H1 (cell line): ENCODE data around the gene PLP2. TPM values are rescaled to one million over a fixed set of nuclear protein-coding genes. Genes with fewer than 3 reads are reported as not detected.
"Not testable (repeated sequence)": the region's sequence is repeated elsewhere in the genome, so short reads cannot be mapped to it uniquely, and the experiment has no call there.

ENCODE experiments used
- CTCF ChIA-PET: fragments of 300-600 bp; sonication (Branson Sonifier 250); formaldehyde crosslinking; loops from one replicate; lab custom pipeline; 2021; ENCODE audit not compliant: partially characterized antibody; lab: Charles Lee
- POLR2A ChIA-PET: fragments of 300-600 bp; sonication (Branson Sonifier 250); formaldehyde crosslinking; loops from one replicate; lab custom pipeline; 2021; ENCODE audit warnings: inconsistent platforms; ENCODE audit not compliant: partially characterized antibody; lab: Charles Lee
- DNase-seq, 2 experiments: peaks; one replicate each; pipeline versions ENCODE4 v3.0.0 to v3.0.0-alpha.2; 2010 to 2022; ENCODE audit warnings: low spot score in 2 of 2, low read depth in 1 of 2, mixed read lengths in 1 of 2
- FAIRE-seq: peaks from 2 replicates; lab custom pipeline; 2011; peaks lifted over from hg19 to GRCh38; lab: Jason Lieb, UNC
- H2AFZ ChIP-seq: 2 replicates; pipeline ENCODE4 v1.8.1; 2012; ENCODE audit warnings: low read length, inconsistent platforms
- H2AK5ac ChIP-seq: 2 replicates; pipeline ENCODE4 v1.6.1; 2013; ENCODE audit warnings: low read depth, low read length
- H2BK120ac ChIP-seq: replicated peaks from 2 replicates; pipeline ENCODE3; 2013; ENCODE audit warnings: low read depth, low read length, inconsistent platforms
- H2BK12ac ChIP-seq: 2 replicates; pipeline ENCODE4 v1.6.1; 2013; ENCODE audit warnings: low read depth, low read length
- H2BK15ac ChIP-seq: 2 replicates; pipeline ENCODE4 v1.6.1; 2013; ENCODE audit warnings: low read length
- H2BK20ac ChIP-seq: 2 replicates; pipeline ENCODE4 v1.6.1; 2013; ENCODE audit warnings: low read length
- H2BK5ac ChIP-seq: 2 replicates; pipeline ENCODE4 v1.6.1; 2013; ENCODE audit warnings: low read depth, low read length
- H3K14ac ChIP-seq: 2 replicates; pipeline ENCODE4 v1.6.1; 2013; ENCODE audit warnings: inconsistent platforms; ENCODE audit not compliant: insufficient read length
- H3K18ac ChIP-seq: 2 replicates; pipeline ENCODE4 v1.6.1; 2013; ENCODE audit warnings: low read length; ENCODE audit errors: extremely low read depth
- H3K23ac ChIP-seq: 2 replicates; pipeline ENCODE4 v1.6.1; 2013; ENCODE audit warnings: inconsistent platforms; ENCODE audit not compliant: insufficient read length
- H3K23me2 ChIP-seq: 2 replicates; pipeline ENCODE4 v1.6.1; 2013; ENCODE audit warnings: low read depth, low read length
- H3K27ac ChIP-seq: 2 replicates; pipeline ENCODE4 v1.6.1; 2011; ENCODE audit warnings: low read depth, low read length, inconsistent platforms
- H3K27me3 ChIP-seq, 4 experiments: replicated peaks in 1 of 4; 1 replicate in 1 of 4; 2 replicates in 3 of 4; pipeline versions ENCODE4 v1.6.1 to v1.8.1; 2011 to 2013; ENCODE audit warnings: low read length in 3 of 4, mild to moderate bottlenecking in 3 of 4, inconsistent platforms in 2 of 4, mixed read lengths in 2 of 4, moderate library complexity in 1 of 4; ENCODE audit not compliant: control insufficient read depth in 3 of 4, insufficient read depth in 3 of 4; ENCODE audit errors: extremely low read depth in 1 of 4
- H3K36me3 ChIP-seq, 4 experiments: 2 replicates each; pipeline versions ENCODE4 v1.6.1 to v1.8.1; 2011 to 2013; ENCODE audit warnings: mild to moderate bottlenecking in 4 of 4, low read length in 3 of 4, moderate library complexity in 2 of 4, control low read depth in 1 of 4, inconsistent platforms in 1 of 4; ENCODE audit not compliant: insufficient read depth in 4 of 4, control insufficient read depth in 2 of 4
- H3K4ac ChIP-seq: replicated peaks from 2 replicates; pipeline ENCODE3; 2013; ENCODE audit warnings: low read length, low read depth, mixed read lengths, inconsistent platforms; ENCODE audit not compliant: insufficient read length
- H3K4me1 ChIP-seq, 4 experiments: replicated peaks in 1 of 4; 1 replicate in 1 of 4; 2 replicates in 3 of 4; pipeline versions ENCODE4 v1.6.1 to v1.8.1; 2011 to 2013; ENCODE audit warnings: low read length in 3 of 4, inconsistent platforms in 2 of 4, mixed read lengths in 1 of 4; ENCODE audit not compliant: insufficient read depth in 4 of 4, control insufficient read depth in 3 of 4
- H3K4me2 ChIP-seq, 2 experiments: 2 replicates each; pipeline versions ENCODE4 v1.6.1 to v1.8.1; 2011 to 2013; ENCODE audit warnings: low read depth in 2 of 2, low read length in 2 of 2, control low read depth in 1 of 2, inconsistent platforms in 1 of 2, mild to moderate bottlenecking in 1 of 2; ENCODE audit not compliant: insufficient read depth in 1 of 2
- H3K4me3 ChIP-seq, 4 experiments: fragments of 200-600, 300-600 bp in 1 of 4; sonication (generic), shearing (Covaris generic), sonication (Bioruptor Twin) in 1 of 4; 2 replicates each; pipeline versions ENCODE4 v1.5.1 to v1.8.1; 2011 to 2016; ENCODE audit warnings: low read length in 4 of 4, low read depth in 3 of 4, control low read depth in 2 of 4, inconsistent platforms in 2 of 4, mild to moderate bottlenecking in 2 of 4, mixed read lengths in 1 of 4, moderate library complexity in 1 of 4; ENCODE audit not compliant: insufficient read depth in 2 of 4; ENCODE audit errors: extremely low read depth in 1 of 4
- H3K56ac ChIP-seq: replicated peaks from 2 replicates; pipeline ENCODE3; 2013; ENCODE audit warnings: low read depth, mild to moderate bottlenecking, mixed read lengths, low read length, inconsistent platforms; ENCODE audit not compliant: insufficient read length
- H3K79me1 ChIP-seq: 2 replicates; pipeline ENCODE4 v1.6.1; 2013; ENCODE audit warnings: low read depth, low read length, control low read depth
- H3K79me2 ChIP-seq, 2 experiments: 2 replicates each; pipeline versions ENCODE4 v1.6.1 to v1.8.1; 2012 to 2013; ENCODE audit warnings: low read length in 2 of 2, mild to moderate bottlenecking in 2 of 2, inconsistent platforms in 1 of 2; ENCODE audit not compliant: insufficient read depth in 2 of 2, control insufficient read depth in 1 of 2
- H3K9ac ChIP-seq, 4 experiments: replicated peaks in 1 of 4; 1 replicate in 1 of 4; 2 replicates in 3 of 4; pipeline versions ENCODE4 v1.6.1 to v1.8.1; 2011 to 2013; ENCODE audit warnings: low read depth in 3 of 4, low read length in 3 of 4, control low read depth in 2 of 4, mild to moderate bottlenecking in 2 of 4, moderate library complexity in 2 of 4, inconsistent platforms in 1 of 4; ENCODE audit errors: extremely low read depth in 1 of 4
- H3K9me3 ChIP-seq, 2 experiments: 2 replicates each; pipeline versions ENCODE4 v1.6.1 to v1.8.1; 2012 to 2013; ENCODE audit warnings: mild to moderate bottlenecking in 2 of 2, moderate library complexity in 2 of 2, control low read depth in 1 of 2, inconsistent platforms in 1 of 2, low read depth in 1 of 2, low read length in 1 of 2, mixed read lengths in 1 of 2; ENCODE audit not compliant: insufficient read depth in 2 of 2
- H4K20me1 ChIP-seq, 2 experiments: replicated peaks in 1 of 2; 2 replicates each; pipeline versions ENCODE3 to v1.8.1; 2011 to 2013; ENCODE audit warnings: inconsistent platforms in 2 of 2, low read length in 2 of 2, mild to moderate bottlenecking in 1 of 2; ENCODE audit not compliant: insufficient read depth in 2 of 2, control insufficient read depth in 1 of 2
- H4K5ac ChIP-seq: 2 replicates; pipeline ENCODE4 v1.6.1; 2013; ENCODE audit warnings: low read length, low read depth, mixed read lengths, inconsistent platforms; ENCODE audit not compliant: insufficient read length
- H4K8ac ChIP-seq: 2 replicates; pipeline ENCODE4 v1.8.0; 2013; ENCODE audit warnings: mild to moderate bottlenecking, moderate library complexity, low read length, inconsistent platforms; ENCODE audit not compliant: insufficient read depth; ENCODE audit errors: extremely low read depth
- H4K91ac ChIP-seq: replicated peaks from 2 replicates; pipeline ENCODE3; 2013; ENCODE audit warnings: low read length, mixed read lengths, inconsistent platforms; ENCODE audit not compliant: insufficient read length
- WGBS, 2 experiments: shearing (Covaris generic) in 1 of 2; methylation state at CpG; one replicate each; pipeline versions ENCODE4 v1.1.6 to v1.1.7; 2013 to 2015; ENCODE audit warnings: low lambda C conversion rate in 2 of 2, mixed read lengths in 2 of 2, inconsistent platforms in 1 of 2, low coverage in 1 of 2, missing lambda C conversion rate in 1 of 2; ENCODE audit not compliant: insufficient replicate concordance in 2 of 2, insufficient coverage in 1 of 2, insufficient read length in 1 of 2; ENCODE audit errors: extremely low coverage in 1 of 2, missing lambda C conversion rate in 1 of 2; 5-methylcytosine and 5-hydroxymethylcytosine counted together
- polyA plus RNA-seq, 7 experiments: library from polyadenylated mRNA; depleted of rRNA in 3 of 7; stranded (reverse) in 5 of 7; unstranded in 2 of 7; fragments of >200 nt in 5 of 7; fragments of 200-250 nt in 2 of 7; gene quantifications; 1 replicate in 5 of 7; 2 replicates in 1 of 7; 4 replicates in 1 of 7; pipeline versions ENCODE4 v1.2.1 to v1.2.3, GENCODE V29; 2011 to 2013; ENCODE audit warnings: missing spikeins in 2 of 7, mixed read lengths in 2 of 7
- total RNA-seq: library from RNA; stranded (reverse); fragmentation: NEBNext Ultra II Directional; extraction: Animal tissue kit (Norgen Biotek cat#: 25700); gene quantifications from 2 replicates; pipeline ENCODE4 v1.2.1, GENCODE V29; 2021

PLP2 gene
- total and polyA plus RNA-seq, 2 of the 8 experiments (the other 6 are each of a cell fraction or from before 2014, with no cell fraction given), result 10.3 to 23.4 TPM

DNA sequence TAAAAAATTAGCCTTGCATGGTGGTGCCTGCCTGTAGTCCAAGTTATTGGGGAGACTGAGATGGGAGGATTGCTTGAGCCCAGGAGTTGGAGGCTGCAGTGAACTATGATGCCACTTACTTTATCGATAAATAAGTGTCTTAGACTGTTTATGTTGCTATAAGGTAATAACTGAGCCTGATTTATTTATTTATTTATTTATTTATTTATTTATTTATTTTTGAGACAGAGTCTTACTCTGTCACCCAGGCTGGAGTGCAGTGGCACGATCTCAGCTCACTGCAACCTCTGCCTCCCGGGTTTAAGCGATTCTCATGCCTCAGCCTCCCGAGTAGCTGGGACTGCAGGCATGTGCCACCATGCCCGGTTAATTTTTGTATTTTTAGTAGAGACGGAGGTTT is 39.4 kb upstream of the PLP2 start:
- H4K91ac ChIP-seq, FAIRE-seq, H2BK5ac ChIP-seq, H2BK12ac ChIP-seq, H3K27me3 ChIP-seq, H3K79me2 ChIP-seq, H2AFZ ChIP-seq, H4K8ac ChIP-seq, H3K9ac ChIP-seq, H3K56ac ChIP-seq, H3K27ac ChIP-seq, H4K5ac ChIP-seq, H3K4ac ChIP-seq, H2AK5ac ChIP-seq, H3K4me1 ChIP-seq, H3K36me3 ChIP-seq, H3K23ac ChIP-seq, H2BK15ac ChIP-seq, H3K4me2 ChIP-seq, DNase-seq, H3K23me2 ChIP-seq, H4K20me1 ChIP-seq, H3K79me1 ChIP-seq, H3K9me3 ChIP-seq, H2BK120ac ChIP-seq, H3K18ac ChIP-seq, H3K4me3 ChIP-seq, H2BK20ac ChIP-seq, H3K14ac ChIP-seq, POLR2A ChIA-PET: not testable (repeated sequence)
- CTCF ChIA-PET, result interaction anchor here (0.6 to 1.1 kb wide), 2 partner anchors 10 to 29 kb away, joined by 3 to 4 read pairs; no protein-coding TSS in a partner anchor
- 93% methylated on average over 6 of the region's 7 CpGs; no CpG with 5 or more reads in 1 of the 2 experiments for WGBS, 2 experiments
